PC-3 (cell line): ENCODE measurements around the gene LAIR2. TPM values are rescaled to one million over a fixed set of nuclear protein-coding genes. Genes with fewer than 3 reads are reported as not detected.
A peak's percentile ranks its signal among the peaks of the same experiment; 100 is the strongest.

ENCODE experiments used
- ATAC-seq: fragments of 200-7000 bp; cut with Tn5 transposase; 2 replicates; pipeline ENCODE4 v1.9.1; 2020; ENCODE audit warnings: mild to moderate bottlenecking, moderate library complexity
- BruUV-seq: library from RNA; stranded (reverse); fragments of 400-500 nt; replicated peaks from 2 replicates; lab custom pipeline; 2021; lab: Mats Ljungman, UMichigan
- CTCF ChIA-PET: fragments of 300-600 bp; sonication (Branson Sonifier 250); formaldehyde crosslinking; loops from one replicate; lab custom pipeline; 2022; ENCODE audit warnings: antibody characterized with exemption; lab: Charles Lee
- POLR2A ChIA-PET: fragments of 300-600 bp; sonication (Branson Sonifier 250); formaldehyde crosslinking; loops from one replicate; lab custom pipeline; 2022; ENCODE audit warnings: antibody characterized with exemption; ENCODE audit not compliant: unreplicated experiment; lab: Charles Lee
- DNase-seq: peaks from one replicate; pipeline ENCODE4 v3.0.0-alpha.2; 2015
- H2AFZ ChIP-seq: fragments of 300-600 bp; sonication (generic); 2 replicates; pipeline ENCODE4 v1.6.0; 2016; ENCODE audit warnings: antibody characterized with exemption, low read length
- H3F3A ChIP-seq: fragments of 300-600 bp; sonication (generic); one replicate; pipeline ENCODE4 v1.6.0; 2017; ENCODE audit warnings: antibody characterized with exemption, low read length, control low read depth, mild to moderate bottlenecking; ENCODE audit not compliant: unreplicated experiment
- H3K27ac ChIP-seq: fragments of 300-600 bp; sonication (generic); 2 replicates; pipeline ENCODE4 v1.5.1; 2016; ENCODE audit warnings: mild to moderate bottlenecking, low read length
- H3K27me3 ChIP-seq: fragments of 300-600 bp; sonication (generic); 2 replicates; pipeline ENCODE4 v1.6.1; 2016; ENCODE audit warnings: low read length, mixed read lengths
- H3K36me3 ChIP-seq: fragments of 300-600 bp; sonication (generic); 2 replicates; pipeline ENCODE4 v1.6.1; 2016; ENCODE audit warnings: low read depth, mixed run types, low read length, mixed read lengths
- H3K4me1 ChIP-seq: fragments of 300-600 bp; sonication (generic); 2 replicates; pipeline ENCODE4 v1.5.1; 2016; ENCODE audit warnings: low read length; ENCODE audit not compliant: insufficient read depth
- H3K4me2 ChIP-seq: fragments of 300-600 bp; sonication (generic); 2 replicates; pipeline ENCODE4 v1.6.0; 2016; ENCODE audit warnings: low read length
- H3K4me3 ChIP-seq: fragments of 300-600 bp; sonication (generic); 2 replicates; pipeline ENCODE4 v1.5.1; 2016; ENCODE audit warnings: mild to moderate bottlenecking, low read length, mixed read lengths
- H3K79me2 ChIP-seq: fragments of 300-600 bp; sonication (generic); 2 replicates; pipeline ENCODE4 v1.6.1; 2017; ENCODE audit warnings: low read length, mixed read lengths
- H3K9ac ChIP-seq: fragments of 300-600 bp; sonication (generic); 2 replicates; pipeline ENCODE4 v1.6.0; 2016; ENCODE audit warnings: mild to moderate bottlenecking, low read length
- H3K9me2 ChIP-seq: fragments of 300-600 bp; sonication (generic); replicated peaks from 2 replicates; pipeline ENCODE4 v1.6.1; 2016; ENCODE audit warnings: mixed run types, low read length, mixed read lengths
- H3K9me3 ChIP-seq: fragments of 300-600 bp; sonication (generic); 2 replicates; pipeline ENCODE4 v1.6.1; 2016; ENCODE audit warnings: low read length, mixed read lengths
- H4K20me1 ChIP-seq: fragments of 300-600 bp; sonication (generic); 2 replicates; pipeline ENCODE4 v1.6.1; 2016; ENCODE audit warnings: low read length, mixed read lengths
- CTCF ChIP-seq: fragments of 300-600 bp; sonication (generic); conservative IDR thresholded peaks from 2 replicates; pipeline ENCODE4 v1.5.1; 2017; ENCODE audit warnings: antibody characterized with exemption, low read depth, mild to moderate bottlenecking, low read length
- EZH2 ChIP-seq: fragments of 300-600 bp; sonication (generic); IDR thresholded peaks from one replicate; pipeline ENCODE4 v1.6.1; 2017; ENCODE audit warnings: antibody characterized with exemption, mild to moderate bottlenecking, low read length; ENCODE audit not compliant: unreplicated experiment
- EZH2phosphoT487 ChIP-seq: fragments of 300-600 bp; sonication (generic); IDR thresholded peaks from 2 replicates; pipeline ENCODE4 v1.6.1; 2018; ENCODE audit warnings: mild to moderate bottlenecking, antibody characterized with exemption, low read length, borderline replicate concordance
- intact Hi-C: fragments of 100-400 bp; cut with micrococcal nuclease; formaldehyde crosslinking; loops from 2 replicates; pipeline ENCODE4 v1.9.0; 2023
- total RNA-seq: library from RNA; depleted of rRNA; stranded (reverse); fragments of >200 nt; gene quantifications from 2 replicates; pipeline ENCODE4 v1.2.3, GENCODE V29; 2014

The LAIR2 gene
- total RNA-seq, 1 experiment from 2014 or later: not detected

- intact Hi-C loops: no loop called here
- H4K20me1 ChIP-seq: no peaks in the 10 kb centered on the region
- POLR2A ChIA-PET: no interaction called here
- H3F3A ChIP-seq: no peaks in the 10 kb centered on the region
- DNase-seq: peak; percentile 61
- no peak overlapping the region for H3K4me3 ChIP-seq
- no peaks in the 10 kb centered on the region for H3K9me3 ChIP-seq
- no TSS peak for BruUV-seq
- ATAC-seq: peak; percentile 52
- no peaks in the 10 kb centered on the region for H3K36me3 ChIP-seq
- H3K4me1 ChIP-seq: no peaks in the 10 kb centered on the region
- H3K9me2 ChIP-seq: no peaks in the 10 kb centered on the region
- CTCF ChIA-PET: no interaction called here
- H3K9ac ChIP-seq: no peak overlapping the region
- TF ChIP-seq EZH2 (no peak), EZH2phosphoT487 (no peak), CTCF (peak; percentile 79)
- no peak overlapping the region for H3K27ac ChIP-seq
- peaks cover 7% of the 10 kb centered on the region; the same call in 1 of the 2 replicates for H3K27me3 ChIP-seq
- no peak overlapping the region for H3K4me2 ChIP-seq
- no peaks in the 10 kb centered on the region for H3K79me2 ChIP-seq
- H2AFZ ChIP-seq: no peak overlapping the region
These were observed 23.9 kb upstream of the LAIR2 start for GRCh38 chr19:54478677-54479266.

GRCh38 chr19:54480051-54480450, 22.6 kb upstream of the LAIR2 start:
- Histone ChIP-seq H4K20me1 (no peaks in the 10 kb centered on the region), H3K27me3 (peaks cover 17% of the 10 kb centered on the region), H2AFZ (no peak overlapping the region), H3K9ac (no peak overlapping the region), H3K9me2 (no peaks in the 10 kb centered on the region), H3K4me2 (no peak overlapping the region), H3K27ac (no peak overlapping the region), H3K4me3 (no peak overlapping the region), H3K79me2 (no peaks in the 10 kb centered on the region), H3F3A (no peaks in the 10 kb centered on the region), H3K4me1 (no peaks in the 10 kb centered on the region), H3K36me3 (no peaks in the 10 kb centered on the region), H3K9me3 (no peaks in the 10 kb centered on the region)
- TF ChIP-seq EZH2: no peak
- no peak for TF ChIP-seq EZH2phosphoT487
- TF ChIP-seq CTCF: no peak
- no TSS peak for BruUV-seq
- CTCF ChIA-PET: interaction anchor here (1.1 kb wide), 1 partner anchor 39 kb away, joined by 3 read pairs; no protein-coding TSS in a partner anchor
- POLR2A ChIA-PET: no interaction called here
- intact Hi-C loops: loop anchor here (10.0 kb wide), 1 partner anchor 85 kb away; no protein-coding TSS in a partner anchor
- DNase-seq: no peak
- ATAC-seq: no peak

- TF ChIP-seq EZH2phosphoT487: no peak
- no peak for TF ChIP-seq EZH2
- peak; percentile 91 for TF ChIP-seq CTCF
- Histone ChIP-seq H3K4me2 (no peak overlapping the region), H3K9me2 (no peaks in the 10 kb centered on the region), H2AFZ (no peak overlapping the region), H3K9me3 (no peaks in the 10 kb centered on the region), H4K20me1 (no peaks in the 10 kb centered on the region), H3K27me3 (peaks cover 26% of the 10 kb centered on the region), H3K79me2 (no peaks in the 10 kb centered on the region), H3K4me3 (no peak overlapping the region), H3K9ac (no peak overlapping the region), H3K27ac (no peak overlapping the region), H3K4me1 (no peaks in the 10 kb centered on the region), H3F3A (no peaks in the 10 kb centered on the region), H3K36me3 (no peaks in the 10 kb centered on the region)
- POLR2A ChIA-PET: interaction anchor here (0.6 kb wide), 1 partner anchor 37 kb away, joined by 6 read pairs; no protein-coding TSS in a partner anchor
- BruUV-seq: no TSS peak
- CTCF ChIA-PET: interaction anchor here (0.7 to 1.1 kb wide), 2 partner anchors 38 to 665 kb away, joined by 3 to 4 read pairs; no protein-coding TSS in a partner anchor
- ATAC-seq (peak; percentile 51), DNase-seq (peak; percentile 60)
- intact Hi-C loops: loop anchor here (1.0 to 10.0 kb wide), 2 partner anchors 83 to 195 kb away; no protein-coding TSS in a partner anchor
These were observed 21.2 kb upstream of the LAIR2 start for GRCh38 chr19:54481326-54481930.
